HUES6 (cell line): Measurements from ENCODE around the gene SECISBP2.

Source experiments
- H3K27ac ChIP-seq: 2 replicates; pipeline ENCODE4 v1.7.0; 2013; ENCODE audit warnings: low read depth, mild to moderate bottlenecking, low read length, inconsistent platforms
- H3K27me3 ChIP-seq: 2 replicates; pipeline ENCODE4 v1.6.1; 2013; ENCODE audit warnings: low read length; ENCODE audit not compliant: control insufficient read depth, insufficient read depth
- H3K36me3 ChIP-seq: 2 replicates; pipeline ENCODE4 v1.6.1; 2013; ENCODE audit warnings: low read length; ENCODE audit not compliant: control insufficient read depth, insufficient read depth
- H3K4me1 ChIP-seq: 2 replicates; pipeline ENCODE4 v1.6.1; 2013; ENCODE audit warnings: low read length; ENCODE audit not compliant: control insufficient read depth, insufficient read depth
- H3K4me3 ChIP-seq: 2 replicates; pipeline ENCODE4 v1.5.1; 2013; ENCODE audit warnings: low read depth, low read length
- H3K9ac ChIP-seq: one replicate; pipeline ENCODE4 v1.6.1; 2013; ENCODE audit warnings: mild to moderate bottlenecking, low read length
- H3K9me3 ChIP-seq: 2 replicates; pipeline ENCODE4 v1.6.1; 2013; ENCODE audit warnings: low read depth, low read length; ENCODE audit not compliant: control insufficient read depth, insufficient read depth

Gene SECISBP2

DNA sequence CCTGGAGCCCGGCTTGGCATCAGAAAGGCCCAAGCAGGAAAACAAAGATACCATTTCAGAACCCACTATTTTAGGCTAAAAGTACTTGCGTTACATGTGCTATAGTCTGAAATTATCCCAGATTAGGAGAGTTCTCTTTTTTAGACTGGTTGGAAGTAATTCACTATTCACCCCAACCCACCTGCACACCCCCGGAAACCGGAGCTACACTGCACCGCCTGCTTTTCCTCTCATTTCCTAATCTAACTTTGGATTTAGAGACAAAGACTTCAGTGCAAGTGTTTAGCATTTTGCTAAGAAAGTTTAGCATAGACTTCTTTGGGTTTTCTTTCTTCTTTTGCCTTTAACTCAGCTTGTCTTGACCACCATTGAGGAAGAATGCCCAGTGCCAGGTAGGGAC is 79.2 kb downstream of the SECISBP2 start:
- Histone ChIP-seq H3K4me3 (no peak overlapping the region), H3K36me3 (peaks cover 68% of the 10 kb centered on the region), H3K27ac (no peak overlapping the region), H3K9ac (no peak overlapping the region), H3K9me3 (no peaks in the 10 kb centered on the region), H3K27me3 (no peaks in the 10 kb centered on the region), H3K4me1 (no peaks in the 10 kb centered on the region)

DNA sequence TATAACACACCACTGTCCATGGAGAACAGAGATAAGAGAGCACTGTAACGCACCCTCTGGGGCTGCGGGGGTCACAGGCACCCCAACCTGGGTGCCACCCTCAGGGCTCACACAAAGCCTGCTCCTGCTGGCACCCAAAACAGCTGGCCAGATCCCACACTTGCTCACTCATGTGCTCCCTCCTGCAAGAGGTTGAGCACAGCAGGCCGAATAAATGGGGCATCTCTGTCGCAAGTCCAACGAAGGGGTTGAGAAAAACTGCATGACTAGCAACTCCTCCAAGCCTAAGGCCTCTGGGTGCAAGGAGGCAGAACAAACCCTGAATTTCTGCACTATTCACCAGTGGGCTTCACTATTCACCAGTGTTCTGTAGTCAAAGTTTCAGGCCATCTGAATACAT is 80.3 kb downstream of the SECISBP2 start:
- Histone ChIP-seq H3K27me3 (no peaks in the 10 kb centered on the region), H3K4me3 (no peak overlapping the region), H3K4me1 (no peaks in the 10 kb centered on the region), H3K36me3 (peaks cover 64% of the 10 kb centered on the region), H3K9ac (no peak overlapping the region), H3K9me3 (no peaks in the 10 kb centered on the region), H3K27ac (no peak overlapping the region)

DNA sequence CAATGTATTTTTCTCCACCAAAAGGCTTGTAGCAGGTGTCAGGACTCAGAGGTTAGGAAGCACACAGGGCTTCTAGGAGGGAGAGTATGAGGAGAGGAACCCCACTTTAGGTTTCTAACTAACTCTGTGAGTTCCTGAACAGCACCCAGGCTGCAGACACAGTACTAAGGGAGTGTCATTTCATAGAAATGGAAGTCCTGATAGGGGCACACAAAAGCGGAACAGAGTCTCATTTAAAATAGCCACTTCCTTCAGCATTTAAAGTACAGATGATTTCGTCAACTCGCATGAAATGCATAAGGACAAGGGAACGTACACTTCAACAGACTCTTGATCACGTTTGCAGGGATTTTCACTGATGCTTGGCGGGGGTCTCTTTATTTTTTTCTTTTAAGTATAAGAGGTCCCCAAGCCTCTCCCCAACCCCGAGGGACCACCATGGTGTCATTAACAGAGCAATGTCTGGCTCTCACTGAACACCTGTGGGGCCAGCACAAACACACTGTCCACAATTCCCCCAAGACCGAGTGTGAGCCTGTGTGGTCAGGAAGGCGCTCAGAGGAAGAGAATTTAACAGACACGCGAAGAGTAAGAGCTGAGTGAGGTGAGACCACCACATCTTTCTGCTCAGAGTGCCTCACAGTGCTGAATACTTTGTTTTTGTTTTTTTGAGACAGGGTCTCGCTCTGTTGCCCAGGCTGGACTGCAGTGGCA is 82.3 kb downstream of the SECISBP2 start:
- no peak overlapping the region for H3K4me3 ChIP-seq
- no peaks in the 10 kb centered on the region for H3K9me3 ChIP-seq
- no peaks in the 10 kb centered on the region for H3K27me3 ChIP-seq
- H3K27ac ChIP-seq = no peak overlapping the region
- no peaks in the 10 kb centered on the region for H3K4me1 ChIP-seq
- H3K9ac ChIP-seq = no peak overlapping the region
- H3K36me3 ChIP-seq = peaks cover 50% of the 10 kb centered on the region

DNA sequence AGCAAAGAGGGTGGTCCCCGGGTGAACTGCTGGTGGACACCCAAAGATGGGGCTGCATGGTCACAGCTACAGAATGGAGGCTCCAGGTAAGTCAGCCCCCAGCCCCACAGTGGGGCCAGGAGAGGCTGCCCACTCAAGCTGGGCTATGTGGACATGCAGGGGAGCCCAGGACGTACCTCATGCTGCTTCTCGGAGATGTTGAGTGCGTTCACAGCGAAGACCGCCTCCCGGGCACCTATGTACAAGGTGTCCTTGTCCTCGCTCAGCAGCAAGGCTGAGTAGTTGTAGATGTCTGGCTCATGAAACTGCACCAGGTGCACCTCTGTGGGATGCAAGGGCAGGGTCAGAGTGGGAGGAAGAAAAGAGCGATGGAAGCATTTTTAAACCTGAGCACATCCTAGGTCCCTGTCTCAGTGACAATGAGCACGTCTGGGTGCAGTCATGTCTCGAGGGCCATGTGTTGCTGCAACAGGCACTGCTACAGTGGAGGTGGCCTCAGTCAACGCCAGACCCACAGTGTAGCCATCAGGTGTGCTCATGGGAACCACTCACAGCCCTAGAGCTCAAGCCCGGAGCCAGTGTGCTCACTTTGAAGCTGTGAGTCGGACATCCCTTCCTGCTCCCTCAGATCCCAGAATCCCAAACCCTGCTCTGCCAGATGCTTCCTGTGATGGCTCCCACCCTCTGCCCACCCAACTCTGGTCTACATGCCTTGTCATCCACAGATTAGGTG is 84.6 kb downstream of the SECISBP2 start:
- no peak overlapping the region for H3K4me3 ChIP-seq

DNA sequence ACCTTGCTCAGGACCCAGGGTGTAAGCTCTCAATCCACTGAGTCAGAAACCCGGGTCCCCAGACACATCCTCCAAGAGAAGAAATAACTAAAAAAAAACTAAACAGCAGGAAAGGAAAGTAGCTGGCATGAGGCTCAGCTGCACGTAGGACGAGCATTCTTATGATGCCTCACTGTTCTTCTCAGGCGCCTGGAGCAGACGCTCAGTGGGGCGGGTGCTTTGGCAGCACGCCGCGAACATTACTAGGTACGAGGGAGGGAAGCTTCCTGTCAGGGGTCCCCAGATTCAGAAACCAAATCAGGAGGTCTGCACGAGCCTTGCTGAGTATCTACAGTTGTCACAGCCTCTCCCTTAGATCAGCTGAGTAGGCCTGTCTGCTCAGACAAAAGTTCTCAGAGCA is 85.8 kb downstream of the SECISBP2 start:
- H3K27ac ChIP-seq = no peak overlapping the region
- peaks cover 22% of the 10 kb centered on the region; the same call in 1 of the 2 replicates for H3K36me3 ChIP-seq
- no peaks in the 10 kb centered on the region for H3K27me3 ChIP-seq
- H3K9me3 ChIP-seq = no peaks in the 10 kb centered on the region
- no peak overlapping the region for H3K9ac ChIP-seq
- no peak overlapping the region for H3K4me3 ChIP-seq
- H3K4me1 ChIP-seq = no peaks in the 10 kb centered on the region

More for the DNA sequence above, 84.6 kb downstream of the SECISBP2 start:
- Histone ChIP-seq H3K4me1 (no peaks in the 10 kb centered on the region), H3K27me3 (no peaks in the 10 kb centered on the region), H3K36me3 (peaks cover 31% of the 10 kb centered on the region; the same call in 1 of the 2 replicates), H3K9ac (no peak overlapping the region), H3K27ac (no peak overlapping the region), H3K9me3 (no peaks in the 10 kb centered on the region)

DNA sequence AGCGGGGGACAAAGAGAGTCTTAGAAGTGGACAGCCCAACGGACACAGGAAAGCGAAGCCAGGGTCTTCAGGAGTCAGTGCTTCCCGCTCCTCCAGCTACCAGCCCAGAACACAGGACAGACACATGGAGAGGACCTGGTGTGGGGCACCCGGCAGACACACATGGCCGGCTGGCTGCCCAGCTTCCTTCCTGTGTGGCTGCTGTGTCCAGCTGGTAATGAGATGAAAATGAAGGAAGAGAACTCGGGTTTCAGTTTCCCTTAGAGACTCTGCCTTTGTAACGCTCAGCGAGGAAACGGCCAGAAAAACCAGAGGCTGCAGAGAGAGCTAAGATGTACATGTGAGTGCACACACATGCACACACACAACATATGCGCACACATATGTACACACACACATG is 87.5 kb downstream of the SECISBP2 start:
- no peak overlapping the region for H3K9ac ChIP-seq
- H3K4me1 ChIP-seq = no peaks in the 10 kb centered on the region
- H3K36me3 ChIP-seq = peaks cover 21% of the 10 kb centered on the region; the same call in 1 of the 2 replicates
- H3K27me3 ChIP-seq = no peaks in the 10 kb centered on the region
- H3K9me3 ChIP-seq = no peaks in the 10 kb centered on the region
- no peak overlapping the region for H3K27ac ChIP-seq
- no peak overlapping the region for H3K4me3 ChIP-seq

DNA sequence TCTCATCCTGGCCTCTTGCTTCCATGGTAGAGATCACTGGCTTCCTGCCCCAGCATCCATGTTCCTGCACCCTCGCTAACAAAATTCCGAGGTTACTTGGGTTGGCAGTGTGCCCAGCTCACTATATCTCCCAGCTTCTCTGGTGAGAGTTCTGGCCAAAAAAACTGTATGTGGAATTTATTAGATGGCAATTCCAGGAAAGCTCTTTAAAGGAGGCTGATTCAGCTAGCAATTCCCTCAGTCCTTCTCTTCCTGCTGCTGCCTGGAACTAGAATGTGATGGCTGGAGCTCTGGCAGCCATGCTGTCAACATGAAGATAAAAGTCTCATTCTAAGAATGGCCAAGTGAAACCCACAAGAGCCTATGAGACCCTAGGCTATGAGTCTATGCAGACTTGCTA is 88.8 kb downstream of the SECISBP2 start:
- Histone ChIP-seq H3K27ac (no peak overlapping the region), H3K27me3 (no peaks in the 10 kb centered on the region), H3K9me3 (no peaks in the 10 kb centered on the region), H3K4me1 (peaks cover 6% of the 10 kb centered on the region), H3K36me3 (peaks cover 10% of the 10 kb centered on the region; the same call in 1 of the 2 replicates), H3K9ac (no peak overlapping the region), H3K4me3 (no peak overlapping the region)

DNA sequence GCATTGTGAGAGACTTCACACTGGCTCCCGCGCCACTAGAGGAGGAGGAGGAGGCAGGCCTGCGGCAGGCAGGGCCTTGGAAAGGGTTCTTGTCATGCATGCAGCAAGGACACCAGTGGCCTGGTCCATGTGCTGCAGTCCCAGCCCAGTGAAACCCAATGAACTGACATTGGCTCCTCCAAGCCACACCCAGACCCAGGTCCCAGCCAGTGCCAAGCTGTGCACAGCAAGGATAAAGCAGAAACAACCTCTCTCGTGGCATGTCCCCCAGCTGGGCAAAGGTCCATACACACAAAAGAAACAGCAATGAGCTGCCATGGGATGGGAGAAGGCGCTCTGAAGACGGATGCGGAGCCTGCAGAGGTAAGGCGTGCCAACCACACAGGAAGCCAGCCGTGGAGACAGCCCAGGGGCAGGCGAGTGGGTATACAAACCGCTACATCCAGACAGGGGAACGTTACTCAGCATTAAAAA is 90.4 kb downstream of the SECISBP2 start:
- Histone ChIP-seq H3K27ac (no peak overlapping the region), H3K27me3 (no peaks in the 10 kb centered on the region), H3K9me3 (no peaks in the 10 kb centered on the region), H3K4me3 (no peak overlapping the region), H3K9ac (no peak overlapping the region), H3K4me1 (peaks cover 21% of the 10 kb centered on the region), H3K36me3 (no peaks in the 10 kb centered on the region; the same call in 1 of the 2 replicates)
